DMS153 (cell line): ENCODE data around the gene COL7A1.
"Not testable (repeated sequence)": the region's sequence is repeated elsewhere in the genome, so short reads cannot be mapped to it uniquely, and the experiment has no call there.

Source experiments
- DNase-seq: peaks from one replicate; lab custom pipeline; 2025; lab: John Stamatoyannopoulos, UW

COL7A1 gene

GRCh38 chr3:48543271-48543866, 51.8 kb downstream of the COL7A1 start:
- DNase-seq, result no peak

DNA sequence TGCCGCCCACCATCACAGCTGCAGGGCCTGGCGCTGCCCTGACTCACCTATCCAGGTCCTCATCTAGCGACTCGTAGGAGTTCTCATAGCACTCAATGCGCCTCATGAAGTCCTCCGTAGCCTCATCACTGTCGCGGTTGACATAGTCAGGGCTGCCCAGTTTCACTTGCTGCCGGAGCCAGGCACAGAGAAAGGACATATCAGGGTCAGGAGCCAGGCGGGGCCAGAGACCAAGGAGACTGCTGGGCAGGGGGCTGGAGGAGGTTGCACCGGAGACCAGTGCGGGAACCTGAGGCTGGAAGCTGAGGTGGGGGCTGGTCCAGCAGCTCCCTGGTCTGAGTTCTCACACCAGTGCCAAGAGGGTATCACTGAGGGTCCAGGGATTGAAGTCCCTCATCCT, 56.7 kb downstream of the COL7A1 start:
- no peak for DNase-seq

- no peak for DNase-seq
These were observed 58.3 kb downstream of the COL7A1 start for GRCh38 chr3:48536785-48537184.

DNA sequence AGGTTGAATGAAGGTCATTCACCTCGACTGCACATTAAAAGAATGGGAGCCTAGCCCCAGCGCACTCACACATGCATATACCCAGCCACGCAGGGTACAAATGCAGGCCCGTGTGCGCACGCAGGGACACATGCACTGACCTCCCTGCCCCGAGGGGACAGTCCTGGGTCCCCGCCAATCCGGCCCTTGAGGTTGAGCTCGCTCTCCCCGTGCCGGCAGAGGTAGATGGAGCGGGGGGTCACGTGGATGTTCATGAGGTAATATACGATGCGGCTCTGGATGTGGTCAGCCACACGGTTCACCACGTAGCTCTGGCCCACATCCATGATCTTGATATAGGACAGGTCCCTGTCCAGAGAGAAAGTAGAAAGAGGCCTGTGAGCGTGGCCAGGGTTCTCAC, 59.0 kb downstream of the COL7A1 start:
- DNase-seq, result no peak

DNA sequence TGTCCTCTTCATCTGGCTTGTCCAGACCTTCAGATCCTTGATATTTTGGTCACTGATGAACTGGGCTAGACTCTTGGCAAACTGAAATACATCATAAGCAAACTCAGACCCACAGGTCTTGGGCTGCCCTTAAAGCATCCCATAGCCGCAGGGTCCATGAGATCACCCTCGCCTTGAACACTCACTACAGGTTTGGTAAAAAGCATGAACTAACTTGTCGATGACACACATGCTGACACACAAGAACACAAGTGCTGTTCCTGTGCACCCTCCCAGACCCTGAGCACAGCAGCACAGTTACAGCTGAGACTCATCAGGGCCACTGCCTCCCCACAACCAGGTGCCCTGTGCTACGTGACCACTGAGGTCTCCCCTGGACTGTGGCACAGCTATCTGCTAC, 59.6 kb downstream of the COL7A1 start:
- no peak for DNase-seq

GRCh38 chr3:48532977-48533337, 62.2 kb downstream of the COL7A1 start:
- no peak for DNase-seq

DNA sequence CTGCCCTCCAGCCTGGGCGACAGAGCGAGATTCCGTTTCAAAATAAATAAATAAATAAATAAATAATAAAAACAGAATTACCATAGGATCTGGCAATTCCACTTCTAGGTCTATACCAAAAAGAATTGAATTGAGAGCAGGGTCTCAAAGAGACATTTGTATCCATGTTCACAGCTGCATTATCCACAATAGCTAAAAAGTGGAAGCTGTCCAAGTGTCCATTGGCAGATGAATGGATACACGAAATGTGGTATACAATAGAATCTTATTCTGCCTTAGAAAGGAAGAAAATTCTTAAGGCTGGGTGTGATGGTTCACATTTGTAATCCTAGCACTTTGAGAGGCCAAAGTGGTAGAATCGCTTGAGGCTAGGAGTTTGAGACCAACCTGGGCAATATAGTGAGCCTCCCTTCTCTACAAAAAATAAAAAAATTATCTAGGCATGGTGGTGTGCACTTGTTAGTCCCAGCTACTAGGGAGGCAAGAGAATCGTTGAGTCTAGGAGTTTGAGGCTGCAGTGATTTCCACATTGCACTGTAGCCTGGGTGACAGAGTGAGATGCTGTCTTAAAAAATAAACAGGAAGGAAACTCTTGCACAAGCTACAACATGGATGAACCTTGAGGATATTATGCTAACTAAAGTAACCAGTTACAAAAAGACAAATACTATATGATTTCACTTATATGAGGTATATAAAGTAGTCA, 62.7 kb downstream of the COL7A1 start:
- DNase-seq, result no peak

GRCh38 chr3:48530701-48531100, 64.4 kb downstream of the COL7A1 start:
- DNase-seq, result not testable (repeated sequence)

GRCh38 chr3:48528754-48529153, 66.4 kb downstream of the COL7A1 start:
- DNase-seq, result no peak

- no peak for DNase-seq
These were observed 67.1 kb downstream of the COL7A1 start for GRCh38 chr3:48528048-48528447.

- DNase-seq, result no peak
These were observed 70.2 kb downstream of the COL7A1 start for GRCh38 chr3:48524970-48525369.

- no peak for DNase-seq
These were observed 73.5 kb downstream of the COL7A1 start for GRCh38 chr3:48521635-48522034.

- DNase-seq, result no peak
These were observed 75.9 kb downstream of the COL7A1 start for GRCh38 chr3:48519277-48519643.

DNA sequence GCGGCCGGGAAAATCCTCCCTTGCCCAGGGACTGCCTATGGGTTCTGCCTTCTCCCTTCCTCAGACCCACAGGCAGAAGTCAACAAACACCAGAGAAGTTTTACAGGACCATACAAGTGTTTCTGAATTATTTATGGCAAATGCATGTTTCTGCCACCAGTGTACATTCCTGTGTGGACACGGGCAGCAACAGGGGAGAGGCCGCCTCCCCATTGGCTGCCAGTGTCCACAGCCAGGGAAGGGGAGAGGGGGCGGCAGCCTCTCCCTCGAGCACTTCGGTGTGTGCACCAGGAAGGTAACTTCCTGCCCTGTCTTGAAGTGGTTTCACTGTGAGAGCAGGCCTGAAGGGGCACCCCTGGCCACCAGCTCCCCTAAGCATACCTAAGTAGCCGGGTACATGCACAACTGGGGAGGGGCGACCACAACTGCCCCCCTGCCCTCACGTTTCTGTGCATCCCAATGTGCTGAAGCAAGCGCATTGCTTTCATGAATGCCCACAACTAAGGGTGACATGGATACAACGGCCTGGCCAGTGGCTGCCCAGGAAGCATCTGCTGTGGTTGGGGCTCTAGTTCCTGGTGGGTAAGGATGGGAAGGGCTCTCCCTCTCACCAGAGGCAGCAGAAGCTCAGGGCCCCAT, 76.4 kb downstream of the COL7A1 start:
- no peak for DNase-seq

DNA sequence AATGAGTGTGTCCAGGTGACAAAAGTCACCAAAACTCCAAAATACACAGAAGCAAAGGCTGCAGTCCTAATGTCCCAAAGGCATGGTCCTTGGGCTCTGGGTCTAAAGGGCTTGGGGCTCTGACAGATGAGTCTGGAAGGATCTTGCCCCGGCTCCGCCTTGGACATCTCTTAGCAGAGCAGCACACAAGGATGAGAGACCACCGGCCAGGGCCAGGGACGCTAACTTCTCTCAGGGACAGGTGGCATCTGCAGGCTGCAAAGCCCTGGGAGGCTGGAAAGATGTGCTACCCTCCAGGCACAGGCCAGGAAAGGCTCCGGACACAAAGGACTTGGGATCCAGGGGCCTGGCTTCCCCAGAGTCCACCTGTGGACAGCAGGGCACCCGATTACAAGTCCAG, 77.1 kb downstream of the COL7A1 start:
- no peak for DNase-seq

DNA sequence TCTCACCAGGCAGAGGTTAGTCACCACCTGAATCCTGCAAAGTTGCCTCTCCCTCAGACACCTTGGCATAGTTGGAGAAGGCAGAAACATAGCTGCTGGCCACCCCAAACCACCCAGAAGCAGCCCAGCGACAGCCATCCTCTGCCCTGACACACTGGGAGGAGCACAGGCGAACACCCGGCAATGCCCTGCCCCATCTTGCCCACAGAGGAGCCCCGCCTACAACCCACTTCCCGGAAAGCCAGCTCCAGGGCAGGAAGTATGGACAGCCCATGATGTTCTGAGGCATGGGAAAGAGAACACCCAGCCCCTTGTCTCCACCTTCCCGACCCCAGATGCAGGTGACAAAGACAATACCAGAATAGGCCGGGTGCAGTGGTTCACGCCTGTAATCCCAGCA, 78.6 kb downstream of the COL7A1 start:
- no peak for DNase-seq

DNA sequence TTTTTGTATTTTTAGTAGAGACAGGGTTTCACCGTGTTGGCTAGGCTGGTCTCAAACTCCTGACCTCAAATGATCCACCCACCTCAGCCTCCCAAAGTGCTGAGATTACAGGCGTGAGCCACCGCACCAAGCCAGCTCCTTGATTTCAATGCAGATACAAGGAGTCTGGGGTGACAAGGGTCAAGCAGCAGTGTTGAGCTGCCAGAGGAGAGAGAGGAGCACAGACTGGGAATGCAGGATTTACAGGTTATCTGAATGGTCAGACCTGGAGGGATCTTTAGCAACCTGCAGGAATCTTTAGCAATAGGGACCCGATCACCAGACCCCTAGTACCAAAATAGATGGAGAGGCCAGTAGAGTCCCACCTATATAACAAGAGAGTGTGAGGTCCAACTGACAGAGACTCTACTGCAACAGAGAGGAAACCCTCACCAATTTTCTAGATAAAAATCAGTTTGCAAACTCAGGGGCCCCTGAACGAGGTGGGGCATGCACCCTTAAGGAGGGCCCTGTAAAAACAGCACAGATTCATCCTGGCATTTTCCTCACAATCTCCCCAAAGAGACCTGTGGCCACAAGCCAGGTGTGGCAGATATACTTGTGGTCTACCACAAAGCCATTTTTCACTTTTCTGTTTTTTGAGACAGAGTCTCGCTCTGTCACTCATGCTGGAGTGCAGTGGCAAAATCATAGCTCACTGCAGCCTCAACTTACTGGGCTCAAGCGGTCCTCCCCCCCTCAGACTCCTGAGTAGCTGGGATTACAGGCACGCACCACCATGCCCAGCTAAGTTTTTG, 80.5 kb downstream of the COL7A1 start:
- no peak for DNase-seq
